HEK293T (cell line): Measurements from ENCODE around the gene NPEPL1.
"Not testable (repeated sequence)": the region's sequence is repeated elsewhere in the genome, so short reads cannot be mapped to it uniquely, and the experiment has no call there.

Source experiments
- CTCF ChIA-PET: fragments of 350-600 bp; formaldehyde crosslinking; extraction: SDS; loops from one replicate; lab custom pipeline; 2021; ENCODE audit warnings: antibody characterized with exemption, inconsistent platforms; lab: Yijun Ruan, JAX
- POLR2A ChIA-PET: fragments of 350-600 bp; formaldehyde crosslinking; extraction: SDS; loops from one replicate; lab custom pipeline; 2020; ENCODE audit warnings: antibody characterized with exemption, inconsistent platforms; lab: Yijun Ruan, JAX
- DNase-seq: peaks from one replicate; pipeline ENCODE4 v3.0.0; 2012; ENCODE audit warnings: mixed read lengths; ENCODE audit errors: extremely low spot score
- ARNT ChIP-seq: fragments of 450-650 bp; IDR thresholded peaks from 2 replicates; pipeline ENCODE4 v1.6.1; 2017; ENCODE audit warnings: mild to moderate bottlenecking
- BHLHE40 ChIP-seq: fragments of 450-650 bp; IDR thresholded peaks from 2 replicates; pipeline ENCODE4 v1.6.1; 2016; ENCODE audit warnings: mild to moderate bottlenecking, moderate library complexity, borderline replicate concordance
- CTBP1 ChIP-seq: fragments of 450-650 bp; IDR thresholded peaks from 2 replicates; pipeline ENCODE4 v1.6.1; 2016; ENCODE audit warnings: borderline replicate concordance
- ELF4 ChIP-seq: fragments of 450-650 bp; IDR thresholded peaks from 2 replicates; pipeline ENCODE4 v1.6.1; 2017; ENCODE audit warnings: antibody characterized with exemption
- FOXA1 ChIP-seq: fragments of 450-650 bp; IDR thresholded peaks from 2 replicates; pipeline ENCODE4 v1.6.1; 2016; ENCODE audit warnings: mild to moderate bottlenecking
- FOXK2 ChIP-seq: fragments of 450-650 bp; IDR thresholded peaks from 2 replicates; pipeline ENCODE4 v1.6.1; 2016; ENCODE audit warnings: mild to moderate bottlenecking
- FOXM1 ChIP-seq: fragments of 450-650 bp; IDR thresholded peaks from 2 replicates; pipeline ENCODE4 v1.6.1; 2017; ENCODE audit warnings: mild to moderate bottlenecking, borderline replicate concordance
- HDGF ChIP-seq: fragments of 450-650 bp; IDR thresholded peaks from 2 replicates; pipeline ENCODE4 v1.6.1; 2017; ENCODE audit warnings: antibody characterized with exemption, borderline replicate concordance
- L3MBTL2 ChIP-seq: fragments of 450-650 bp; conservative IDR thresholded peaks from 2 replicates; pipeline ENCODE4 v1.6.1; 2016; ENCODE audit warnings: mild to moderate bottlenecking
- LEF1 ChIP-seq: fragments of 450-650 bp; IDR thresholded peaks from 2 replicates; pipeline ENCODE4 v1.6.1; 2017; ENCODE audit warnings: mild to moderate bottlenecking, borderline replicate concordance
- NFRKB ChIP-seq: fragments of 450-650 bp; IDR thresholded peaks from 2 replicates; pipeline ENCODE4 v1.6.1; 2016; ENCODE audit warnings: mild to moderate bottlenecking, moderate library complexity
- PKNOX1 ChIP-seq: fragments of 450-650 bp; IDR thresholded peaks from 2 replicates; pipeline ENCODE4 v1.6.1; 2016
- SP1 ChIP-seq: fragments of 450-650 bp; IDR thresholded peaks from 2 replicates; pipeline ENCODE4 v1.6.1; 2017
- SUZ12 ChIP-seq: fragments of 450-650 bp; IDR thresholded peaks from 2 replicates; pipeline ENCODE4 v1.6.1; 2016; ENCODE audit warnings: mild to moderate bottlenecking
- TARDBP ChIP-seq: fragments of 450-650 bp; IDR thresholded peaks from 2 replicates; pipeline ENCODE4 v1.6.1; 2016
- ZNF384 ChIP-seq: fragments of 450-650 bp; IDR thresholded peaks from 2 replicates; pipeline ENCODE4 v1.6.1; 2016

The NPEPL1 gene

GRCh38 chr20:58647796-58648501, 44.7 kb upstream of the NPEPL1 start:
- TF ChIP-seq BHLHE40: no peak
- no peak for TF ChIP-seq ELF4
- TF ChIP-seq TARDBP: no peak
- no peak for TF ChIP-seq PKNOX1
- no peak for TF ChIP-seq FOXK2
- TF ChIP-seq NFRKB: no peak
- TF ChIP-seq SP1: no peak
- no peak for TF ChIP-seq FOXM1
- TF ChIP-seq SUZ12: no peak
- no peak for TF ChIP-seq CTBP1
- no peak for TF ChIP-seq HDGF
- no peak for TF ChIP-seq FOXA1
- TF ChIP-seq L3MBTL2: no peak
- no peak for TF ChIP-seq ZNF384
- TF ChIP-seq ARNT: no peak
- no peak for TF ChIP-seq LEF1
- ChIA-PET POLR2A (no interaction called here), CTCF (interaction anchor here (0.6 to 1.7 kb wide), 2 partner anchors 9 to 166 kb away, joined by 4 read pairs; no protein-coding TSS in a partner anchor)
- no peak for DNase-seq

- POLR2A ChIA-PET, DNase-seq: not testable (repeated sequence)
- CTCF ChIA-PET: interaction anchor here (0.6 to 1.7 kb wide), 2 partner anchors 8 to 167 kb away, joined by 4 read pairs; no protein-coding TSS in a partner anchor
Observed at GRCh38 chr20:58648502-58648825, 44.1 kb upstream of the NPEPL1 start.

- POLR2A ChIA-PET: no interaction called here
- DNase-seq: no peak
Observed at GRCh38 chr20:58649288-58650180, 43.1 kb upstream of the NPEPL1 start.

GRCh38 chr20:58650181-58650775, 42.3 kb upstream of the NPEPL1 start:
- CTCF ChIA-PET: interaction anchor here (0.6 to 1.8 kb wide), 3 partner anchors 20 to 421 kb away, joined by 3 to 9 read pairs (median 4); no protein-coding TSS in a partner anchor
- DNase-seq: no peak
- POLR2A ChIA-PET: interaction anchor here (0.8 to 2.2 kb wide), 17 partner anchors 8 to 382 kb away, joined by 3 to 23 read pairs (median 4); partner anchors contain the start of genes ATP5F1E and VAPB
- no peak for TF ChIP-seq L3MBTL2
- no peak for TF ChIP-seq ELF4
- TF ChIP-seq LEF1: no peak
- TF ChIP-seq TARDBP: no peak
- no peak for TF ChIP-seq NFRKB
- no peak for TF ChIP-seq ZNF384
- no peak for TF ChIP-seq FOXK2
- TF ChIP-seq ARNT: no peak
- no peak for TF ChIP-seq CTBP1
- no peak for TF ChIP-seq BHLHE40
- no peak for TF ChIP-seq SUZ12
- no peak for TF ChIP-seq FOXM1
- TF ChIP-seq FOXA1: no peak
- no peak for TF ChIP-seq PKNOX1
- no peak for TF ChIP-seq HDGF

More at GRCh38 chr20:58649288-58650180, 43.1 kb upstream of the NPEPL1 start:
- CTCF ChIA-PET: interaction anchor here (1.7 kb wide), 1 partner anchor 168 kb away, joined by 4 read pairs; no protein-coding TSS in a partner anchor
- no peak for TF ChIP-seq SUZ12
- TF ChIP-seq ELF4: no peak
- TF ChIP-seq NFRKB: no peak
- no peak for TF ChIP-seq FOXK2
- TF ChIP-seq FOXM1: no peak
- no peak for TF ChIP-seq TARDBP
- no peak for TF ChIP-seq ARNT
- no peak for TF ChIP-seq PKNOX1
- TF ChIP-seq CTBP1: no peak
- no peak for TF ChIP-seq BHLHE40
- TF ChIP-seq HDGF: no peak
- TF ChIP-seq SP1: no peak
- no peak for TF ChIP-seq FOXA1
- no peak for TF ChIP-seq ZNF384
- TF ChIP-seq L3MBTL2: no peak
- no peak for TF ChIP-seq LEF1

GRCh38 chr20:58650776-58651558, 41.6 kb upstream of the NPEPL1 start, which contains the start of gene STX16:
Gene STX16 (plus strand): TSS chr20:58651283. CDS start chr20:58652007, 724 bp downstream.
- CTCF ChIA-PET: interaction anchor here (0.6 to 1.8 kb wide), 6 partner anchors 20 to 420 kb away, joined by 3 to 9 read pairs (median 4); no protein-coding TSS in a partner anchor
- POLR2A ChIA-PET: interaction anchor here (0.7 to 2.2 kb wide), 27 partner anchors 8 to 381 kb away, joined by 3 to 23 read pairs (median 4); partner anchors contain the start of genes ATP5F1E and VAPB
- peak; percentile 98 for TF ChIP-seq CTBP1
- no peak for TF ChIP-seq NFRKB
- TF ChIP-seq PKNOX1: peak; percentile 83
- TF ChIP-seq ZNF384: peak; percentile 85
- TF ChIP-seq SUZ12: no peak
- TF ChIP-seq ELF4: peak; percentile 63
- TF ChIP-seq FOXK2: no peak
- no peak; the same call in 1 of the 2 replicates for TF ChIP-seq LEF1
- TF ChIP-seq FOXM1: peak; percentile 93
- no peak; the same call in 1 of the 2 replicates for TF ChIP-seq L3MBTL2
- TF ChIP-seq ARNT: peak; percentile 78
- peak; percentile 29; the same call in 1 of the 2 replicates for TF ChIP-seq TARDBP
- no peak for TF ChIP-seq FOXA1
- DNase-seq: peak; percentile 88
